Panc1 (cell line): ENCODE measurements around the gene CAGE1. TPM values are rescaled to one million over a fixed set of nuclear protein-coding genes. Genes with fewer than 3 reads are reported as not detected.

Experiments
- ATAC-seq: fragments of 200-7000 bp; cut with Tn5 transposase; 2 replicates; pipeline ENCODE4 v1.9.1; 2020; ENCODE audit warnings: mild to moderate bottlenecking, moderate library complexity
- BruUV-seq: library from RNA; stranded (reverse); fragments of 400-500 nt; replicated peaks from 2 replicates; lab custom pipeline; 2021; lab: Mats Ljungman, UMichigan
- CTCF ChIA-PET: fragments of 300-600 bp; sonication (Branson Sonifier 250); formaldehyde crosslinking; loops from one replicate; lab custom pipeline; 2022; ENCODE audit warnings: antibody characterized with exemption; lab: Charles Lee
- POLR2A ChIA-PET: fragments of 300-600 bp; sonication (Branson Sonifier 250); formaldehyde crosslinking; loops from one replicate; lab custom pipeline; 2022; ENCODE audit warnings: antibody characterized with exemption; lab: Charles Lee
- DNase-seq: peaks from one replicate; pipeline ENCODE4 v3.0.0-alpha.2; 2010; ENCODE audit warnings: low read depth, low spot score
- H3K27ac ChIP-seq: 2 replicates; pipeline ENCODE4 v1.5.1; 2011; ENCODE audit warnings: mild to moderate bottlenecking, low read length, inconsistent platforms
- H3K27me3 ChIP-seq: fragments of 200-500 bp; sonication (Bioruptor generic); 2 replicates; pipeline ENCODE4 v1.6.0; 2014; ENCODE audit warnings: low read length, inconsistent platforms; ENCODE audit not compliant: control insufficient read depth, insufficient read depth
- H3K36me3 ChIP-seq: fragments of 200-500 bp; sonication (Bioruptor generic); 2 replicates; pipeline ENCODE4 v1.5.1; 2014; ENCODE audit warnings: inconsistent platforms, mild to moderate bottlenecking, low read length, moderate library complexity; ENCODE audit not compliant: control insufficient read depth, insufficient read depth
- H3K4me1 ChIP-seq: 2 replicates; pipeline ENCODE4 v1.5.1; 2011; ENCODE audit warnings: inconsistent platforms, mild to moderate bottlenecking, low read length, moderate library complexity; ENCODE audit not compliant: control insufficient read depth, insufficient read depth
- H3K4me3 ChIP-seq, 2 experiments: 2 replicates each; pipeline ENCODE4 v1.5.1; 2011 to 2012; ENCODE audit warnings: low read depth in 2 of 2, low read length in 2 of 2, mild to moderate bottlenecking in 2 of 2, inconsistent platforms in 1 of 2, moderate library complexity in 1 of 2
- H3K9me3 ChIP-seq: fragments of 200-500 bp; sonication (Bioruptor generic); 2 replicates; pipeline ENCODE4 v1.5.1; 2014; ENCODE audit warnings: low read depth, mild to moderate bottlenecking, inconsistent platforms, low read length, moderate library complexity; ENCODE audit not compliant: control insufficient read depth, insufficient read depth
- CTCF ChIP-seq: fragments of 450-650 bp; IDR thresholded peaks from 2 replicates; pipeline ENCODE4 v1.5.1; 2017; ENCODE audit warnings: mild to moderate bottlenecking
- POLR2AphosphoS5 ChIP-seq: IDR thresholded peaks from 2 replicates; pipeline ENCODE4 v1.6.1; 2012; ENCODE audit warnings: mild to moderate bottlenecking, low read depth, low read length, moderate library complexity
- REST ChIP-seq, 2 experiments: IDR thresholded peaks; 2 replicates each; pipeline ENCODE4 v1.6.1; 2011 to 2012; ENCODE audit warnings: low read depth in 2 of 2, control low read depth in 1 of 2, low read length in 1 of 2, mild to moderate bottlenecking in 1 of 2, moderate library complexity in 1 of 2; ENCODE audit not compliant: insufficient read depth in 1 of 2
- SIN3A ChIP-seq: IDR thresholded peaks from 2 replicates; pipeline ENCODE4 v1.6.1; 2012; ENCODE audit warnings: low read depth, mild to moderate bottlenecking, low read length, moderate library complexity, borderline replicate concordance; ENCODE audit not compliant: insufficient read depth
- TCF7L2 ChIP-seq: IDR thresholded peaks from 2 replicates; pipeline ENCODE4 v1.6.1; 2011; ENCODE audit warnings: mild to moderate bottlenecking, low read depth, low read length, inconsistent platforms
- in situ Hi-C: cut with HindIII; loops from 2 replicates; pipeline ENCODE4 v1.10.0; 2016; ENCODE audit warnings: low sequenced_read_pairs, low pct_unique_long_range_greater_than_20kb
- intact Hi-C: fragments of 100-400 bp; cut with micrococcal nuclease; formaldehyde crosslinking; loops from one replicate; pipeline ENCODE4 v1.10.0; 2022; ENCODE audit not compliant: unreplicated experiment
- total RNA-seq: library from RNA; stranded (reverse); gene quantifications from one replicate; pipeline ENCODE4 v1.2.1, GENCODE V29; 2021; ENCODE audit not compliant: unreplicated experiment

The CAGE1 gene
- total RNA-seq, 1 experiment from 2014 or later: not detected

- in situ Hi-C loops: no loop called here
- ChIA-PET CTCF (no interaction called here), POLR2A (no interaction called here)
- Histone ChIP-seq H3K27ac (no peak overlapping the region), H3K36me3 (peaks cover 43% of the 10 kb centered on the region), H3K4me3 (no peak overlapping the region), H3K9me3 (no peaks in the 10 kb centered on the region), H3K4me1 (no peaks in the 10 kb centered on the region), H3K27me3 (no peaks in the 10 kb centered on the region)
- TF ChIP-seq SIN3A (no peak), REST (IDR thresholded peaks at IDR 0.05; ENCODE audit: insufficient read depth in 1 of 2, low read depth in 2 of 2, low read length in 1 of 2) (no peak), CTCF (no peak), TCF7L2 (no peak), POLR2AphosphoS5 (no peak)
- intact Hi-C loops: no loop called here
- no TSS peak for BruUV-seq
- ATAC-seq (no peak), DNase-seq (no peak)
Observed at GRCh38 chr6:7414811-7415210, 25.3 kb upstream of the CAGE1 start.

- ChIA-PET POLR2A (no interaction called here), CTCF (no interaction called here)
- Histone ChIP-seq H3K36me3 (peaks cover 43% of the 10 kb centered on the region), H3K4me3 (no peak overlapping the region), H3K27ac (no peak overlapping the region), H3K9me3 (no peaks in the 10 kb centered on the region), H3K4me1 (no peaks in the 10 kb centered on the region), H3K27me3 (no peaks in the 10 kb centered on the region)
- ATAC-seq: no peak
- intact Hi-C loops (no loop called here), in situ Hi-C loops (no loop called here)
- TF ChIP-seq REST (IDR thresholded peaks at IDR 0.05; ENCODE audit: insufficient read depth in 1 of 2, low read depth in 2 of 2, low read length in 1 of 2) (no peak), POLR2AphosphoS5 (no peak), TCF7L2 (no peak), SIN3A (no peak), CTCF (no peak)
- BruUV-seq: no TSS peak
- DNase-seq: no peak
Observed at GRCh38 chr6:7413151-7413823, 23.7 kb upstream of the CAGE1 start.
